Activated naive CD4-positive, alpha-beta T cell treated with anti-CD3 and anti-CD28 coated beads, Interleukin-2, amount 10 ng/mL, durations not matched to agents 7 days and 5 days (primary cell): ENCODE data around the gene FBXO27.
"Not testable (repeated sequence)": the region's sequence is repeated elsewhere in the genome, so short reads cannot be mapped to it uniquely, and the experiment has no call there.

Source experiments
- CTCF ChIA-PET: fragments of 350-600 bp; sonication (Branson Sonifier 250); formaldehyde crosslinking; loops from one replicate; lab custom pipeline; 2021; ENCODE audit warnings: antibody characterized with exemption; lab: Charles Lee
- DNase-seq: peaks from one replicate; pipeline ENCODE4 v3.0.0-alpha.2; 2020
- H3K27ac Mint-ChIP-seq: one replicate; pipeline ENCODE4 v1.8.0; 2021; ENCODE audit warnings: mild to moderate bottlenecking, moderate library complexity, mixed read lengths
- H3K27me3 Mint-ChIP-seq: one replicate; pipeline ENCODE4 v1.8.0; 2021; ENCODE audit warnings: mild to moderate bottlenecking, mixed read lengths
- H3K36me3 Mint-ChIP-seq: one replicate; pipeline ENCODE4 v1.8.0; 2021; ENCODE audit warnings: mixed read lengths
- H3K4me1 Mint-ChIP-seq: one replicate; pipeline ENCODE4 v1.8.0; 2021; ENCODE audit warnings: mixed read lengths
- H3K4me3 Mint-ChIP-seq: one replicate; pipeline ENCODE4 v1.8.0; 2021; ENCODE audit warnings: mild to moderate bottlenecking, moderate library complexity, mixed read lengths
- H3K9me3 Mint-ChIP-seq: one replicate; pipeline ENCODE4 v1.8.0; 2021; ENCODE audit warnings: mixed read lengths

FBXO27 gene

DNA sequence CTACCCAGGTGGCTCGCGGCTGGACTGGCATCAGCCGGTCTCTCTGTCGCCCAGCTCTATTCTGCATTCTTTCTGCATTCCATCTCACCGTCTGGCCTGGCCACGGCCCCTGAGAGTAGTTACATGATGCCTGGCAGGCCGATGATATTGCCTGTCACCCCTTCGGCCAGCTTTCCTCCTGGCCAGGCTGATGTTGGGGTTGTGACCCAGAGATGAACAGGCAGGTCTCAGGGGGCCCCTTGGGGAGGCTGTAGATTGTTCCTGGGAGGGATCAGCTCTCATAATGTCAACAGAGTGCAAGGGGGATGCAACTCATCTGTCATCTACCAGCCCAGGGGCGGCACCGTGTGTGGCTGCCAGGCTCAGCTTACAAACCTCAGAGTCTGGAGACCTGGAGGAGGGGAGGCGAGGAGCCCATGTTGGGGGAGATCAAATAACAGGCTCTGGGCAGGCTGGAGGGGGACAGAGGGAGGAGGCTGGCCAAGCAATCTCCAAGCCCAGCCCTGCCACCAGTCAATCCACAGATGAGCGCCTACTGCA, 43.2 kb downstream of the FBXO27 start:
- H3K4me3 Mint-ChIP-seq: no peak overlapping the region
- DNase-seq: no peak
- H3K4me1 Mint-ChIP-seq: no peaks in the 10 kb centered on the region
- H3K36me3 Mint-ChIP-seq: no peaks in the 10 kb centered on the region
- peaks cover 60% of the 10 kb centered on the region for H3K27me3 Mint-ChIP-seq
- CTCF ChIA-PET: no interaction called here
- H3K27ac Mint-ChIP-seq: no peak overlapping the region
- no peaks in the 10 kb centered on the region for H3K9me3 Mint-ChIP-seq

DNA sequence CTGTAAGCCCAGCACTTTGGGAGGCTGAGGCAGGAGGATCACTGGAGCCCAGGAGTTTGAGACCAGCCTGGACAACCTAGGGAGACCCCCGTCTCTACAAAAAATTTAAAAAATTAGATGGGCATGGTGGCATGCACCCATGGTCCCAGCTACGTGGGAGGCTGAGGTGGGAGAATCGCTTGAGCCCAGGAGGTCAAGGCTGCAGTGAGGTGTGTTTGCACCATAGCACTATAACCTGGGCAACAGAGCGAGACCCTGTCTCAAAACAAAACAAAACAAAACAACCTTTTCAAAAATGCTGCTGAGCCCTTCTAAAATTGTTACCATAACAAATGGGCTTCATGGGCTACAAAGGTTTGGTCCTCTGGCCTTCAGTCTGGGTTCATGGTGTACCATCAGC, 43.7 kb downstream of the FBXO27 start:
- H3K4me3 Mint-ChIP-seq, H3K9me3 Mint-ChIP-seq, CTCF ChIA-PET, H3K36me3 Mint-ChIP-seq, H3K4me1 Mint-ChIP-seq, H3K27ac Mint-ChIP-seq, DNase-seq: not testable (repeated sequence)
- peaks cover 60% of the 10 kb centered on the region for H3K27me3 Mint-ChIP-seq

DNA sequence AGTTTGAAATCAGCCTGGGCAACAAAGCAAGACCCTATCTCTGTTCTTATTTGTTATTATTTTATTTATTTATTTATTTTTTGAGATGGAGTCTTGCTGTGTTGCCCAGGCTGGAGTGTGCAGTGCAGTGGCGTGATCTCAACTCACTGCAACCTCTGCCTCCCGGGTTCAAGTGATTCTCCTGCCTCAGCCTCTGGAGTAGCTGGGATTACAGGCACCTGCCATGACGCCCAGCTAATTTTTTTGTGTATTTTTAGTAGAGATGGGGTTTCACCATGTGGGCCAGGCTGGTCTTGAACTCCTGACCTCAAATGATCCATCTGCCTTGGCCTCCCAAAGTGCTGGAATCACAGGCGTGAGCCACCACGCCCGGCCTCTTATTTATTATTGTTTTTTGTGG, 44.6 kb downstream of the FBXO27 start:
- CTCF ChIA-PET, H3K27ac Mint-ChIP-seq, DNase-seq, H3K4me1 Mint-ChIP-seq, H3K9me3 Mint-ChIP-seq, H3K4me3 Mint-ChIP-seq, H3K36me3 Mint-ChIP-seq: not testable (repeated sequence)
- peaks cover 51% of the 10 kb centered on the region for H3K27me3 Mint-ChIP-seq

DNA sequence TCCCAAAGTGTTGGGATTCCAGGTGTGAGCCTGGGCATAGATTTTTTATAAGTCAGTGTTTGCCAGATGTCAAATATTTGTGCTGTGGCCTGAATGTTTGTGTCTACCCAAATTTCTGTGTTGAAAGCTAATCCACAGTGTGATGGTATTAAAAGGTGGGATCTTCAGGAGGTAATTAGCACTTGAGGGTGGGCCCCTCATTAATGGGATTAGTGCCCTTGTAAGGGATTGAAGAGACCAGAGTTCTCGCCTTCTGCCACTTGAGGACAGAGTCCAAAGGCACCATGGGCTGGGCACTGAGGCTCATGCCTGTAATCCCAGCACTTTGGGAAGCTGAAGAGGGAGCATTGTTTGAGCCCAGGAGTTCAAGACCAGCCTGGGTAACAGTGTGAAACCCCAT, 47.1 kb downstream of the FBXO27 start:
- H3K4me1 Mint-ChIP-seq: no peaks in the 10 kb centered on the region
- no peak for DNase-seq
- H3K27me3 Mint-ChIP-seq: peaks cover 31% of the 10 kb centered on the region
- CTCF ChIA-PET: no interaction called here
- no peaks in the 10 kb centered on the region for H3K36me3 Mint-ChIP-seq
- peaks cover 4% of the 10 kb centered on the region for H3K9me3 Mint-ChIP-seq
- no peak overlapping the region for H3K4me3 Mint-ChIP-seq
- H3K27ac Mint-ChIP-seq: no peak overlapping the region

DNA sequence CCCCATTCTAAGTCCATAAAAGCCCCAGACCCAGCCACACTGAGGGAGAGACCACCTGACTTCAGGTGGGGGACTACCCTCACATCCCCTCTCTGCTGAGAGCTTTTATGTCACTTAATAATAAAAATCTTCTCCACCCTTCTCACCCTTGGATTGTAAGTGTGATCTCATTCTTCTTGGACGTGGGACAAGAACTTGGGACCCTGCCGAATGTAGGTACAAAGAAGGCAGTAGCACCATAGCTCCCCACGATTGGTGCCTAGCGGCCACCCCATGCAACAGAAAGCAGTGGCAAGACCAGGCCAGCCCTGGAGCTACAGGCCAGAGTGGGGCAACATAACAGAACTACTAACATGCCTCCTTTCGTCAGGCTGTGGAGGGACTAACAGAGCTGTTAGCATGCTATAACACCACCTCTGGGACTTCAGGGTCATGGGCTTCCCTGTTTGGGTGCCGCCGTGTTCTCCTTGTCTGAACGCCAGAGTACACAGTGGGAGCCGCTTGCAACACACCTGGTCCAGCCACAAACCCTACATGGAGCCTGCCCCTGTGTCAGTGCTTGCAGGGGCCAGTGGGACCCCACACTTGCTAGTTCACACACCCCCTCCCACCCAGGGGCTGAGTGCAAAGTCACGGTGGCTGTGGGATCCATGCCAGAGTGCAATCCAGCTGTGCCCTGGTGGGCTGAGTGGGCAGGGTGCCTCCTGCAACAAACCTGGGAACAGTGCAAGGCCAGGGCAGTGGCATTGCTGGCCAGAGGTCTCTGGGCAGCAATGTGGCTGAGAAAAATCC, 51.6 kb downstream of the FBXO27 start:
- Mint-ChIP-seq H3K4me1 (peaks cover 4% of the 10 kb centered on the region), H3K27me3 (peaks cover 28% of the 10 kb centered on the region), H3K9me3 (peaks cover 4% of the 10 kb centered on the region), H3K4me3 (no peak overlapping the region), H3K27ac (no peak overlapping the region), H3K36me3 (no peaks in the 10 kb centered on the region)
- DNase-seq: no peak
- CTCF ChIA-PET: no interaction called here

DNA sequence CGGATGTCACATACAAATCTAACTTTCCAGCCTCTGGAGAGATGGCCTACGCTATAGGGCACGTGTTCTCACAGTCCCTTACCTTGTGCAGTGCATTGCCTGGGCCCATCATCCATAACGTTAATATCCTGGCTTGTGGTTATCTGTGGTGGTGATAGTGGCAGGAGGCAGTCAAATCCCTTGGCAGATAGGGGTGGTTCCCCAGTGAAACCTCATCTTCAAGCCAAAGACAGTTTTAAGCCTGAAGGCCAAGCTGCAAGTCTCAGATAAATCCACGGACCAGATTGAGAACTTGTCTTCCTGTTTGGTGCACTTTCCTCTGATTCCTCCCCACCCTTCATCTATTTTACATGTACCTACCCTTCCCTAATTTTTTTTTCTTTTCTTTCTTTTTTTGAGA, 52.5 kb downstream of the FBXO27 start:
- H3K9me3 Mint-ChIP-seq: peaks cover 4% of the 10 kb centered on the region
- no peak overlapping the region for H3K27ac Mint-ChIP-seq
- peaks cover 36% of the 10 kb centered on the region for H3K27me3 Mint-ChIP-seq
- DNase-seq: no peak
- H3K36me3 Mint-ChIP-seq: no peaks in the 10 kb centered on the region
- CTCF ChIA-PET: interaction anchor here (0.7 kb wide), 1 partner anchor 163 kb away, joined by 3 read pairs; no protein-coding TSS in a partner anchor
- H3K4me1 Mint-ChIP-seq: peaks cover 8% of the 10 kb centered on the region
- H3K4me3 Mint-ChIP-seq: no peak overlapping the region

DNA sequence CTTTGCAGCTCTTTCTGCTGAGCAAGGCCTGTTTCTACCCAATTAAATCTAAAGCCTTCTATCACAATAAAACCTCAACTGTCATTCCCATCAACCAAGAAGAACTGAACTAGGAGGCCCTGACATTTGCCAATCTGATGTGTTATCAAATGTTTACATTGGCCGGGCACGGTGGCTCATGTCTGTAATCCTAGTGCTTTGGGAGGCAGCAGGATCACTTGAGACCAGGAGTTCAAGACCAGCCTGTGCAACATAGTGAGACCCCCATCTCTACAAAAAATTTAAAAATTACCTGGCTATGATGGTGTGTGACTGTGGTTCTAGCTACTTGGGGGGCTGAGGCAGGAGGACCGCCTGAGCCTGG, 54.0 kb downstream of the FBXO27 start:
- Mint-ChIP-seq H3K27ac (no peak overlapping the region), H3K27me3 (peaks cover 40% of the 10 kb centered on the region), H3K9me3 (peaks cover 4% of the 10 kb centered on the region), H3K4me1 (peaks cover 11% of the 10 kb centered on the region), H3K4me3 (no peak overlapping the region), H3K36me3 (no peaks in the 10 kb centered on the region)
- DNase-seq: no peak
- CTCF ChIA-PET: no interaction called here

DNA sequence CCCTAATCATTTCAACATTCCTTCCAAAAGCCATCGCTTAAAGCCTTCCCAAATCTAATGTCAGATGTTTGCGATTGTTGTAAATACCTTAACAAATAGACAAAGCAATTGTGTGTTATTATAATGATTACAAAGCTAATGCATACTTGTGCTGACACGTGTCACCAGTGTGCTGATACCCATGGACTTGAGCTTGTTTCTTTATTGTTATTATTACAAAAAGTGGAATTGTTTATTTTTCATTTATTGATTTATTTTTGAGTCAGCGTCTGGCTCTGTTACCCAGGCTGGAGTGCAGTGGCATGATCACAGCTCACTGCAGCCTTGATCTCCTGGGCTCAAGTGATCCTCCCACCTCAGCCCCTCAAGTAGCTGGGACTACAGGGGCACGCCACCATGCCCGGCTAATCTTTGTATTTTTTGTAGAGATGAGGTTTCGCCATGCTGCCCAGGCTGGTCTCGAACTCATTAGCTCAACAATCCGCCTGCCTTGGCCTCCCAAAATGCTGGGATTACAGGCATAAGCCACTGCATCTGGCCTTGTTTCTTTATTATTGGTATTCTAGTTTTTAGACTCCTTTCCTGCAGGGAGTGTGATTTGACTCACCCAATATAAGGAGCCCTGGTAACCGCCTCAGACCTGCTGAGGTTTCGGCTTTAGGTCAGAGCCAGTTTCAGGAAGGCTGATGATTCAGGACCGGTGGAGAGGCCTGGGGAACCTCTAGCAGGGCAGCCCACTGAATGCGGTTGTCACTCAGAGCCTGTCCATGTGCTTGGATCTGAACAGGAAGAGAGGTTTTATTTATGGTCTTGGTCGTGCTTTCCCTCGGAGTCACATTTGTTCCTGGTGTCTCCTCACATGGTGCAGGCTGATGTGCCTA, 54.7 kb downstream of the FBXO27 start:
- H3K4me3 Mint-ChIP-seq: no peak overlapping the region
- no peaks in the 10 kb centered on the region for H3K36me3 Mint-ChIP-seq
- DNase-seq: no peak
- peaks cover 4% of the 10 kb centered on the region for H3K9me3 Mint-ChIP-seq
- no peak overlapping the region for H3K27ac Mint-ChIP-seq
- CTCF ChIA-PET: interaction anchor here (2.2 kb wide), 1 partner anchor 15 kb away, joined by 8 read pairs; no protein-coding TSS in a partner anchor
- H3K4me1 Mint-ChIP-seq: peaks cover 11% of the 10 kb centered on the region
- H3K27me3 Mint-ChIP-seq: peaks cover 43% of the 10 kb centered on the region

DNA sequence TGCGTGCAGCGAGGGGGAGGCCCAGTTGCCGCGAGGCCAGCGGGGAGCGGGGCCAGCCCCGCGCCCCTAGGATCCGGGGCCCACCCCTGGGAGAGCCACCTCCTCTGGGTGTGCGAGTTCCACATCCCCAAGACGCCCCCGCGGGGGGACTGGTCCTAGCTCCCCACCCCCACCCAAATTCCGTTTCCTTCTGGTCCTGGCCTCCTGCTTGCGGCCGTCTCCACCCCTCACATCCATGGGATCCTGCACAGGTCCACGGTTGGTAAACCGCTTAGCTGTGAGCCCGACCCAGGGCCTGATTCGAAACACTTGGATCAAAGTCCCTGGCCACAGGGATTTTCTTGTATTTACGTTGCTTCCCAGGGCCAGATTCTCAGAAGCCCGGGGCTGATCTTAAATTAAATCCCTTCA, 56.5 kb downstream of the FBXO27 start:
- peaks cover 43% of the 10 kb centered on the region for H3K27me3 Mint-ChIP-seq
- no peak overlapping the region for H3K4me3 Mint-ChIP-seq
- no peak overlapping the region for H3K27ac Mint-ChIP-seq
- CTCF ChIA-PET: interaction anchor here (2.2 kb wide), 1 partner anchor 14 kb away, joined by 8 read pairs; no protein-coding TSS in a partner anchor
- no peaks in the 10 kb centered on the region for H3K36me3 Mint-ChIP-seq
- no peak for DNase-seq
- peaks cover 11% of the 10 kb centered on the region for H3K4me1 Mint-ChIP-seq
- H3K9me3 Mint-ChIP-seq: peaks cover 4% of the 10 kb centered on the region

DNA sequence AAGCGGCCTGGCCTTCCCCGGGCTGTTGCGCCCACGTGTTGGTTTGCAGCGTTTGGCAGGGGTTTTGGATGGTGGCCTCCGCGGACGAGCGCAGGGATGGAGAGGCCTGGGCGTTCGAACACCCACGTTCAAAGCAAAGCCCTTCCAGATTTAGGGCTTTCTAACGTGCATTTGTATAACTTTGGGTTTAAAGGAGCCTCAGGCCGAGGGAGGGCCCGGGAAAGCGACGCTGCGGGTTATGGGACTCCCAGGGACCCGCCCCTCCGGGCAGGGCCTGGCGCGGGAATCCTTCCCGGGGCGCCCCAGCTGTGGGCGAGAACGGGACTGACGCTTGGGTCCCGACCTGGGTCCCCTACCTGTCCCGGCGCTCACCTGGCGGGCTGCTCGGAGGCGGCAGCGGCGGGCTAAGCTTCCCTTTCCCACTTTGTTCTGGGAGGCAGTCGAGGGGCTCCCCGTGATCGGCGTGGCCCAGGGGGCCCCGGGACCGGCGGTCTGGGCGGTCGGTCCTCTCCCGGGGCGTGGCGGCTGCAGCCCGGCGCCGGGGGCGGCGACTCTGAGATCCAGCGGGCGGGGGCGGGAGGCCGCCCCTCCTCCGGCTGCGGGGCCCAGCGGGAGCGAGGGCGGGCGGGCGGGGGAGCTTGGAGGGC, 57.0 kb downstream of the FBXO27 start, which contains the start of gene FBXO17:
Gene FBXO17 (minus strand): TSS at position 529 of the 647 bp plus-strand sequence. CDS start 25,423 bp downstream, outside the sequence.
- peaks cover 11% of the 10 kb centered on the region for H3K4me1 Mint-ChIP-seq
- no peaks in the 10 kb centered on the region for H3K36me3 Mint-ChIP-seq
- H3K9me3 Mint-ChIP-seq: peaks cover under 1% of the 10 kb centered on the region
- no peak within 1 kb of the TSS for H3K4me3 Mint-ChIP-seq
- no peak within 1 kb of the TSS for H3K27ac Mint-ChIP-seq
- peaks cover 43% of the 10 kb centered on the region for H3K27me3 Mint-ChIP-seq
- CTCF ChIA-PET: interaction anchor here (2.2 kb wide), 1 partner anchor 13 kb away, joined by 8 read pairs; no protein-coding TSS in a partner anchor
- no peak for DNase-seq

DNA sequence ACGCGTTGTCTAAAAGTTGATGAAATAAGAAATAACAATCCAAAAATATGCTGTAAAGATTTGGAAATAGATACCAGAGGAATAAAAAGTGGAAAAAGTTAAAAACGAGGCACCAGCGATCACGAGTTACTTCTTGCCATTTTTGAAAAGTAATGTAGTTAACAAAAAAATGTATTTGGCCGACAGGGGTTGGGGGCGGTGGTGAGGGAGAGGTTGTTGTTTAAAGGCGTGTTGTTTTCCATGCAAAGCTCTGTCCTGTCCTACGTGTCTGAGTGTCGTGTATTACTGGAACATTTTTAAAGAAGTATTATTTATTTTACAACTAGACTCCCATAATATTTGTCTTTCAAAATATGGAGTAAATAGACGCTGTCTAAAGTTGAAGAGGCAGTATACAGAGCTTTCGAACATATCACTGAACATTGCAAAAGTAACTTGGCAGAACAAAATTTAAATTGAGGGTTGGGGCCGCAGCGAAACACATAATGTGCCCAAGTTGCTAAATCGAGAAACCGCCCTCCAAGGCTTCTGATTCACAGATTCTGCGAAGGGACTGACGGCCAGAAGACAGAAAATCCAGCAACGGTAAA, 57.6 kb downstream of the FBXO27 start:
- DNase-seq: no peak
- H3K27me3 Mint-ChIP-seq: peaks cover 44% of the 10 kb centered on the region
- H3K36me3 Mint-ChIP-seq: no peaks in the 10 kb centered on the region
- peaks cover 11% of the 10 kb centered on the region for H3K4me1 Mint-ChIP-seq
- CTCF ChIA-PET: no interaction called here
- no peak overlapping the region for H3K4me3 Mint-ChIP-seq
- H3K27ac Mint-ChIP-seq: no peak overlapping the region
- H3K9me3 Mint-ChIP-seq: no peaks in the 10 kb centered on the region
